DOHH2 (cell line): ENCODE measurements around the gene SHISA8.

ENCODE experiments used
- H3F3A ChIP-seq: fragments of 200-600 bp; sonication (generic), shearing (Covaris generic); 2 replicates; pipeline ENCODE4 v1.6.0; 2016; ENCODE audit warnings: antibody characterized with exemption, mild to moderate bottlenecking; ENCODE audit not compliant: control insufficient read depth, insufficient read depth
- H3K27ac ChIP-seq: fragments of 200-600 bp; sonication (generic); 2 replicates; pipeline ENCODE4 v1.5.1; 2014; ENCODE audit warnings: low read depth, mild to moderate bottlenecking, low read length, moderate library complexity
- H3K27me3 ChIP-seq: fragments of 200-600 bp; sonication (generic); 2 replicates; pipeline ENCODE4 v1.6.1; 2014; ENCODE audit warnings: mild to moderate bottlenecking, low read length, mixed read lengths; ENCODE audit not compliant: control insufficient read depth
- H3K36me3 ChIP-seq: fragments of 200-600 bp; sonication (generic); 2 replicates; pipeline ENCODE4 v1.6.1; 2014; ENCODE audit warnings: mild to moderate bottlenecking, low read length, moderate library complexity, mixed read lengths; ENCODE audit not compliant: control insufficient read depth
- H3K4me1 ChIP-seq: fragments of 200-600 bp; sonication (generic); 2 replicates; pipeline ENCODE4 v1.6.1; 2014; ENCODE audit warnings: mild to moderate bottlenecking, low read length, mixed read lengths; ENCODE audit not compliant: control insufficient read depth
- H3K4me2 ChIP-seq: fragments of 200-600 bp; sonication (generic); 2 replicates; pipeline ENCODE4 v1.6.0; 2014; ENCODE audit warnings: mild to moderate bottlenecking, low read length, moderate library complexity
- H3K4me3 ChIP-seq: fragments of 200-600 bp; sonication (generic); 2 replicates; pipeline ENCODE4 v1.5.1; 2014; ENCODE audit warnings: mild to moderate bottlenecking, low read length, mixed read lengths
- H3K79me2 ChIP-seq: fragments of 200-600 bp; sonication (generic); 2 replicates; pipeline ENCODE4 v1.6.1; 2014; ENCODE audit warnings: mild to moderate bottlenecking, low read length, mixed read lengths; ENCODE audit not compliant: control insufficient read depth
- H3K9me2 ChIP-seq: fragments of 200-600 bp; sonication (generic); replicated peaks from 2 replicates; pipeline ENCODE4 v1.6.1; 2014; ENCODE audit warnings: mild to moderate bottlenecking, low read length, mixed read lengths; ENCODE audit not compliant: control insufficient read depth
- H3K9me3 ChIP-seq: fragments of 200-600 bp; sonication (generic); 2 replicates; pipeline ENCODE4 v1.6.1; 2014; ENCODE audit warnings: antibody characterized with exemption, low read length, mixed read lengths; ENCODE audit not compliant: control insufficient read depth, insufficient read depth
- H4K20me1 ChIP-seq: fragments of 200-600 bp; sonication (generic); 2 replicates; pipeline ENCODE4 v1.6.0; 2014; ENCODE audit warnings: low read depth, mild to moderate bottlenecking, antibody characterized with exemption, low read length, moderate library complexity; ENCODE audit not compliant: control insufficient read depth, insufficient read depth
- EZH2phosphoT487 ChIP-seq: fragments of 200-600 bp; sonication (generic); IDR thresholded peaks from 2 replicates; pipeline ENCODE4 v1.6.1; 2017; ENCODE audit warnings: borderline replicate concordance, mild to moderate bottlenecking, antibody characterized with exemption, low read length, moderate library complexity, mixed read lengths
- TF ChIP-seq, protein P1 (sequence below): fragments of 200-600 bp; sonication (generic); IDR thresholded peaks from one replicate; pipeline ENCODE4 v1.5.1; 2014; ENCODE audit warnings: antibody characterized with exemption, mild to moderate bottlenecking, low read depth, low read length; ENCODE audit not compliant: poor library complexity, severe bottlenecking

Gene SHISA8

DNA sequence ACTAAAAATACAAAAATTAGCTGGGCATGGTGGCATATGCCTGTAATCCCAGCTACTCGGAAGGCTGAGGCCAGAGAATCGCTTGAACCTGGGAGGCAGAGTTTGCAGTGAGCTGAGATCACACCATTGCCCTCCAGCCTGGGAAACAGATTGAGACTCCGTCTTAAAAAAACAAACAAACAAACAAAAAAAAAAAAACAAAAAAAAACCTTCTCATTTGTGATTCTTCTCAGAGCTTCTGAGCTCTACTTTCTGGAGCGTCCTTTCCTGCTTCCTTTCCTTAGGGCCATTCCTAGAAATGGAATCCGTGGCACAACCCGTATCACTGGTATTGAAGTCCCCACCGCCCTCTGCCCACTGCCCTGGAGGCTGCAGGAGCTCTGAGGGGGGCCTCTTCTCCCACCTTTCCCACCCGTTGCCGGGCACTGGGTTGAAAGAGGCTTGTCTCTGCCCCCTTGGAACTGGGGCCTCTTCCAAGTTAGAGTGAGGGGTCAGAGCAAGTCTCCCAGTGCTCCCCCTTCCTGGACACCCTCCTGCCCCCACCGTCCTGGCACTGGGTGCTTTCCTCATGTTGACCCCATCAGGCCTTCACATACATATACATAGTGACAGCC lies 2.0 kb upstream of the SHISA8 start:
- Histone ChIP-seq H3K79me2 (no peaks in the 10 kb centered on the region), H3K4me1 (peaks cover 75% of the 10 kb centered on the region), H3K4me3 (no peak overlapping the region), H3K4me2 (no peak overlapping the region), H3K9me3 (no peaks in the 10 kb centered on the region), H3K27ac (no peak overlapping the region), H3K36me3 (peaks cover 8% of the 10 kb centered on the region), H3K27me3 (peaks cover 58% of the 10 kb centered on the region), H4K20me1 (peaks cover 3% of the 10 kb centered on the region; the same call in 1 of the 2 replicates), H3K9me2 (no peaks in the 10 kb centered on the region), H3F3A (peaks cover 15% of the 10 kb centered on the region)
- TF ChIP-seq, protein P1, sequence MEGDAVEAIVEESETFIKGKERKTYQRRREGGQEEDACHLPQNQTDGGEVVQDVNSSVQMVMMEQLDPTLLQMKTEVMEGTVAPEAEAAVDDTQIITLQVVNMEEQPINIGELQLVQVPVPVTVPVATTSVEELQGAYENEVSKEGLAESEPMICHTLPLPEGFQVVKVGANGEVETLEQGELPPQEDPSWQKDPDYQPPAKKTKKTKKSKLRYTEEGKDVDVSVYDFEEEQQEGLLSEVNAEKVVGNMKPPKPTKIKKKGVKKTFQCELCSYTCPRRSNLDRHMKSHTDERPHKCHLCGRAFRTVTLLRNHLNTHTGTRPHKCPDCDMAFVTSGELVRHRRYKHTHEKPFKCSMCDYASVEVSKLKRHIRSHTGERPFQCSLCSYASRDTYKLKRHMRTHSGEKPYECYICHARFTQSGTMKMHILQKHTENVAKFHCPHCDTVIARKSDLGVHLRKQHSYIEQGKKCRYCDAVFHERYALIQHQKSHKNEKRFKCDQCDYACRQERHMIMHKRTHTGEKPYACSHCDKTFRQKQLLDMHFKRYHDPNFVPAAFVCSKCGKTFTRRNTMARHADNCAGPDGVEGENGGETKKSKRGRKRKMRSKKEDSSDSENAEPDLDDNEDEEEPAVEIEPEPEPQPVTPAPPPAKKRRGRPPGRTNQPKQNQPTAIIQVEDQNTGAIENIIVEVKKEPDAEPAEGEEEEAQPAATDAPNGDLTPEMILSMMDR, result no peak
- TF ChIP-seq EZH2phosphoT487, result no peak

DNA sequence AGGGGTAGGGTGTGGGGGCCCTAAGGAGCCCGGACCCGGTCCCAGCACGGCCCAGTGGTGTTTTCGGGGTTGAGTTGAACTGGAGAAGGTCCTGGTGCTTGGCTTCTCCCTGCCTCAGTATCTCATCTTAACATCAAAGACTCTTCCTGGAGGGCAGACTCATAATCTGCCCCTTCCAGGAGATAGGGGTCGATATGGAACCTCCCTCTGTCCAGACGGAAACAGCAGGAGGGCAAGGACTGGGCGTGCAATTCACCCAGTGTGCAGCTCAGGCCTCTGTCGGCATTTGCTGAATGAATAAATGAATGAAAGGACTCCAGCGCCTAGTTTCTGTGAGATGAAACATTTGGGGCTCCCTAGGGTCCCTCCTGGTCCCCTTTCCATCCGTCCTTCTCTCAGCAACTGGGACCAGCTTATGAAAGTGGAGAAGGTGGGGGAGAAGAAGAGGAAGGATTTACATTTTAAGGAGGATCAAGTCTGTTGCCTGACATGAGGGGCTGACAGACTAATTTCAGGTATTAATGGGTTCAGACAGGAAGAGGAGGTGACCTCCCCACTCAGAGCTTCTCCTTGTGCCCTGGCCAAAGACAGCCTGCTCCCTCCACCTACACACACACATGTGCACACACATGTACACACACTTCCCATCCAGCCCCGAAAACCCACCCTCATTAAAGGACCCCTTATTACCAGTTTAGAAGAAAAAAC lies 1.1 kb upstream of the SHISA8 start:
- Histone ChIP-seq H3K4me3 (no peak overlapping the region; the same call in 1 of the 2 replicates), H3K27me3 (peaks cover 67% of the 10 kb centered on the region), H4K20me1 (peaks cover 3% of the 10 kb centered on the region; the same call in 1 of the 2 replicates), H3F3A (peaks cover 10% of the 10 kb centered on the region), H3K79me2 (no peaks in the 10 kb centered on the region), H3K27ac (no peak overlapping the region), H3K9me2 (no peaks in the 10 kb centered on the region), H3K9me3 (no peaks in the 10 kb centered on the region), H3K4me2 (peak overlapping the region; percentile 67), H3K4me1 (peaks cover 73% of the 10 kb centered on the region), H3K36me3 (peaks cover 3% of the 10 kb centered on the region)
- TF ChIP-seq, protein P1, result no peak
- TF ChIP-seq EZH2phosphoT487, result peak; percentile 45

DNA sequence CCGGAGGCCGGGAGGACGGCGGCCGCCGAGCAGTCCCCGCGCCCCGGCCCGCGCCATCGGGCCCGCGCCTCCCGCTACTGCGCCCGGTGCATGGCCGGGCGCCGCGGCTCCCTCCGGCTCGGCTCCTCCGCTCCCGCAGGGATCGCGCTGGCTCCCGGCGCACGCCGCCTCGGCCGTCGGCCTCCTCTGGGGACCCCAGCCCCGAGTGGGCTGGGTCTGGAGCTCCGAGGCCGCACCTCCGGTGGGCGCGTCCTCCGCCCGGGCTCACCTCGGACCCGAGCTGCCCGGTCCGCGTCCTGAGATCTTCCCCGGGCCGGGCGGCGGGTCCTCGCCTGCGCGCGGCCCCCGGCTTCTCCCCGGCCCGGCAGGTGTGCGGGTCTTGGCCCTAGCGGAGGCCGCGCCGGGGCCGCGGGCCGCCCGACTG lies 251 bp downstream of the SHISA8 start:
- Histone ChIP-seq H3F3A (peaks cover 7% of the 10 kb centered on the region), H3K9me2 (no peaks in the 10 kb centered on the region), H3K4me2 (peak overlapping the region; percentile 67), H3K27me3 (peaks cover 80% of the 10 kb centered on the region), H3K4me3 (peak overlapping the region; percentile 52), H3K27ac (no peak overlapping the region), H3K79me2 (no peaks in the 10 kb centered on the region), H4K20me1 (peaks cover 3% of the 10 kb centered on the region; the same call in 1 of the 2 replicates), H3K4me1 (peaks cover 71% of the 10 kb centered on the region), H3K9me3 (no peaks in the 10 kb centered on the region), H3K36me3 (no peaks in the 10 kb centered on the region)
- 0 out of 2 replicates have a peak, but pooled peaks have one; percentile 74 for TF ChIP-seq EZH2phosphoT487
- TF ChIP-seq, protein P1, result no peak
